NK-92 (cell line): ENCODE results near the gene TMTC2.

ENCODE experiments used
- DNase-seq: peaks from one replicate; lab custom pipeline; 2025; ENCODE audit not compliant: unreplicated experiment; lab: John Stamatoyannopoulos, UW

The TMTC2 gene

DNA sequence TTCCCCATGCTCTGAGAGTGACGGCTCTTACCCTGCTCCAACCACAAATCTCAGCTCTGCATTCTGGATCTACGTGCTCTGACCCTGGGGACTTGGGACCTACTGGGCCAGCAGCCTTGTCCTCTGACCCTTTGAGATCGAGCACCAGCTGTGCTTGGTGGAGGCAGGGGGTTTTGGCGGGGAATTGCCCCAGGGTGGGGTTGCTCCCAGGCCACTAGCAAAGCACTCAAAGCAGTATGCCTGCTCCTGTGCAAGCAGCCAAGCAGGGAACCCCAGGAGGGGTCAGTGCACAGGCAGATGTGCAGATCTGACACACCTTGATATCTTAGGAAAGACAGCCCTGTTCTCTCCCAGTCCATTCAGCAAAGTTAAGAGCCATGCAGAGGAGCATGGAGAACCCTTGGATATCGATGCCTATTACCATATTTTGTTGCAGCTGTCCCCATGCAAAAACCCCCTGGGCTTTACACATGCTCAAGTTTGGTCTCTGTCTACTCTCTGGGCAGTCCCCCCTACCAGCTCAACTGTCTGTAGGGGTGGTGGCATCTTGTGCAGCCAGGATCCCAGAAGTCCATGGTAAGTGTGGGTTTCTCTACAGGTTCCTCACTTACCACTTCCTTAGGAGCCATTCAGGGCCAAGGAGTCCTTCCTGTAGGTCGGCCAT lies 319.0 kb downstream of the TMTC2 start:
- no peak for DNase-seq

DNA sequence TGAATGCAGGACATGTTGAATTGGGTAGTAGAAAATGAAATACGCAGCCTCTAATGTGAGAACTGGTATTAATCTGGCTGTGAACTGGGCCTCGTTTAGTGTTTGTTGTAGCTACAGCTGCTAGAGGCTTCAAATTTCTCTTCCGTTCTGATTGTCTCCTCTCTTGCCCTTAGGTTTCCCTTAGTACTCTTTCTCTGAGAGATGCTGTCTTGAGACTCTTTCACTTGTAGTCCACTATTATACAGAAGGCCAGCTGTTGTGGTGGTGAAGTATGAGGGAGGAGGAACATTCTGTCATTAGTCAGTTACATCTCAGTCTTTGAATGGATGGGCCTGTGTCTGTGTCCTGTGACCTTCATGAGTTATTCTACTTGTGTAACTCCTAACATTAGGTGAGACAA lies 322.0 kb downstream of the TMTC2 start:
- DNase-seq = no peak

- no peak for DNase-seq
These were observed 323.6 kb downstream of the TMTC2 start for GRCh38 chr12:83010169-83010804.

DNA sequence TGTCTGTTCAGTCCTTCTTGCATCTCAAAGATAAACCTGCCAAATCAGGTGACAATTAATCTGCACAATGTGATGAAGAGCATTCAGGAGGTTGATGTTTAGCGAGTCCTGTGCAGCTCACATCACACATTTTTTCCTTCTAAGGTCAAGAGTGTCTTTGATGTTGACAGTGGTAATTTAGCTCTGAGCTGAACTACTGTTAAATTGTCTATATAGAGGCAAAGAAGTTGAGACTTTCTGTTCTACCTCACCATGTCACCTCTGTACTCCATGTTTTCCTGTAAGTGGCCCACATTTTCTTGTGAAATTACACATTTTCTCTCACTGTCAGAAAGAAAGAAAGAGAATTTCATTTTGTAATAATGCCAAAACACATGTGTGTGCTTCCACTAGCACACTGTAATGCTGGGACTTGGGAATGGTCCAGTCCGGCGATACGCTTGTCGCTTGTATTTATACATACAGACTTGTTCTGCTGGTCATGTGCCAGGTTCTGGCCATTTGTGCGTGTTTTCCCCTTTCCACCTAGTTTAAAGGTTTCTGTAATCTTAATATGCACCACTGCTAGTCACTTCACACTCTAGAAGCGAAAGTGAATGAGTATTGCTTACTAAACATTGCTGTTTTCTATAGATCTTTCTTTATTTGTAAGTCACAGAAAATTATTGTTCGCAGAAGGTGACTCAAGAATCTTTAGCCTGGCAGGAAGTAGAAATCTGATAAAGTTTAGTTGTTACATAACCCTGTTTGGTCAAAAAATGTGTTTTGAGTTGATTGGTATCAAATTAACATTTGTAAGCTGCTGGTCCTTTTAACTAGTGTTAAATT lies 328.9 kb downstream of the TMTC2 start:
- DNase-seq = no peak

- no peak for DNase-seq
These were observed 329.6 kb downstream of the TMTC2 start for GRCh38 chr12:83016218-83016835.

DNA sequence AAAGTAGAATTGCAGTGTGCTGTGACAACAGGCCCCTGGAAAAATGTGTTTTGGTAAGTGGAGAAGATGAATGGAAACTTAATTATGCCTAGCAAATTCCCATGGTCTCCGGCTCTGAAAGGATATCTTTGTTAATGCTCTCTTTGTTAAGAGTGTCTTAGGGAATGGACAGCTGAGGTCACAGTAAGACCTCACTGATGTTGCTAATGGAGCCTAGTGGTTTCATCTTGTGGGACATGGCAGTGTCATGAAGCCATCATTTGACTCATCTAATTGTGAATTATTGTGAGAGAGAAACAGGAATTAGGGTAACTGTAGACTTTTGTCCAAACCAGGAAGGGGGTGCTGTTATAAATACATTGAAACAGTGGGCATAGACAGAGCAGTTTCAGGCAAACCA lies 330.3 kb downstream of the TMTC2 start:
- no peak for DNase-seq

DNA sequence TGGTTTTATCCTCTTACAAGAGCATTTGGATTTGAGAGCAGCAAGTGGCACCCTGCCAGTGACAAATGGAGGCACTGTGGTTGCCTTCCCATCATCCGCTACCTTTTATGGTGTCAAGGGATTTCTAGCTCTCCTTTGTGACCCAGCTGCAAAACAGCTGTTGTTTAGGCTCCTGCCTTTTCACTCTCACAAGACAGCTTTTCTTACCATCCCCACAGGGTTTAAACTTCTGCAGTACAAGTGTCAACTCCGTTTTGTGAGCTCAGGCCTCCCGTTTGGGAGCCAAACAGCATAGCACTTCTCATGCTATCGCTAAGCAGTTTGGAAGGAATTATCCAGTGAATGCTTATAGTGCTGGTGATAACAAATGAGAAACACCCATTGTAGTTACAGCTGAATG lies 331.4 kb downstream of the TMTC2 start:
- no peak for DNase-seq

DNA sequence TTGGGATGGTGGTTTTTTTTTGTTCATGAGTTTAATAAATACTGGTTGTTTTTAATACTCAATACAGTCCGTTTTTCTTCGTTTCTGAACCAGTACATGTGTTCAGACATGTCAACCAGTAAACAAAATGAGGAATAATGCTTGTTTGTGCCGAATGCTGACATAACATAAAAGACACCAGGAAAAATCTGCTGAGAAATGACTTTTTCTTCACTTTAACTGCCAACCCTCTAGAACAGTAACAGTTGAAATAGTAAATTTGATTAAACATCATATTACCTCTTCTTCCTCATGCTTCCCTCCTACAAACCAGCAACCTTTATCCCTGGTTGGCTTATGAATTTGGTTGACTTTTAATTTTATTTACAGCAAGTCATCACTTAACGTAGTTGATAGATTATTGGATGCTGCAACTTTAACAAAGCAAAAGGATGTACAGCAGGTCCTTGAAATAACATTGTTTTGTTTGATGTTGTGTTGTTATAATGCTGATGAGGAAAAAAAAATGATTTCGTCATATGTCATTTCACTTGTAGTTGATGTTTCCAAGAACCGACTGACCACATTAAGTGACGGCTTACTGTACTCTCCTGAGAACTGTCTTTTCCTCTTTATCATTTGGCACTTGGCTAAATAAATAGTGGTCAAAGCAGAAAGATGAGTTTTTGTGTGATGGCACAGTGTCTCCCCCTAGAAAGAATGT lies 340.5 kb downstream of the TMTC2 start:
- DNase-seq = no peak

GRCh38 chr12:83031196-83031595 lies 344.5 kb downstream of the TMTC2 start:
- DNase-seq = no peak

DNA sequence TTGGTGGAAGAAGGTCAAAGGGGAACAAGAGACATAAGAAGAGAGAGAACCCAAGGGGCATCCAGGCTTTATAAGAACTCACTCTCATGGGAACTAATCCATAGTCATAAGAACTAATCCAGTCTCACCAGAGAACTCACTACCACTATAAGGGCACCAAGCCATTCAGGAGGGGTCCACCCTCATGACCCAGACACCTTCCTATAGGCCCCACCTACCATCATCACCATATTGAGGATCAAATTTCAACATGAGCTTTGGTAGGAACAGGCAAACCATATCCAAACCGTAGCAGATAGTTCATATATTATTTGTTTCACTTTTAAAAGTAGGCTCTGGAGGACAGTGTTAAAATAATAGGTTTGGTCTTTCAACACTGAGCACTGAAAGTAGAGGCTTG lies 350.1 kb downstream of the TMTC2 start:
- no peak for DNase-seq

GRCh38 chr12:83039413-83039812 lies 352.7 kb downstream of the TMTC2 start:
- DNase-seq = no peak

DNA sequence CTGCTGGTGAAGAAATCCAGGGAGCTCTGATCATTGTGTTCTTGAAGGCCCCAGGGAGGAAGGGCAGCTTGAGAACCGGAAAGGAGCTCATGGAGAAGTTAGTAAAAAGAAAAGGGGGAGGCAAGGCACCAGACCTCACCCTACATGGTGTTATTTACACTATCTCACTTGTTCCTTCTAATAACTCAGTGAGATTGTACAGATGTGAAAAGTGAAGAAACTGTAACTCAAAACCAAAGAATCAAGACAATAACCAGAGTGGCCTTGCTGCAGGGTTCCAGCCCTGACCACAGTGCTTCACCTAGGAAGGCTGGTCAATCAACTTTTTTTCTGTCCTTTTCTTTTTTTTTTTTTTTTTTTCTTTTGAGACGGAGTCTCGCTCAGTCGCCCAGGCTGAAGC lies 353.6 kb downstream of the TMTC2 start:
- no peak for DNase-seq

DNA sequence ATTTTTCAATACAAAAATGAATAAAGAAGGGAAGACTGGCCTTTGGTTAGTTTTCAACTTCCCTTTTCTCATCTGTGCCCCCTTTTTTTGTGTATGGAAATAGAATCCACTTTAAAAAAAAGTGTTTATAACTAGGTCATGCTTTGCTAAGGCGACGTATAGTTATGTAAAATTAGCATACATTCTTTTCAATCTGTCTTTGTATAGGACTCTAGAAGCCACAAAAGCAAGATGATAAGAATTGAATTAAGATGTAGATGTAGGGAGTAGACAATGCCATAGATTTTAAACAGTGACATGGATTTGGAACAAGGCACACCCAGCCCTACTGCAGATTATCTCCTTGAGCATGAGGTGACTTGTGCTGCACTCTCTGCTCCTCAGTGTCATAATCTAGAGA lies 354.3 kb downstream of the TMTC2 start:
- DNase-seq = no peak

DNA sequence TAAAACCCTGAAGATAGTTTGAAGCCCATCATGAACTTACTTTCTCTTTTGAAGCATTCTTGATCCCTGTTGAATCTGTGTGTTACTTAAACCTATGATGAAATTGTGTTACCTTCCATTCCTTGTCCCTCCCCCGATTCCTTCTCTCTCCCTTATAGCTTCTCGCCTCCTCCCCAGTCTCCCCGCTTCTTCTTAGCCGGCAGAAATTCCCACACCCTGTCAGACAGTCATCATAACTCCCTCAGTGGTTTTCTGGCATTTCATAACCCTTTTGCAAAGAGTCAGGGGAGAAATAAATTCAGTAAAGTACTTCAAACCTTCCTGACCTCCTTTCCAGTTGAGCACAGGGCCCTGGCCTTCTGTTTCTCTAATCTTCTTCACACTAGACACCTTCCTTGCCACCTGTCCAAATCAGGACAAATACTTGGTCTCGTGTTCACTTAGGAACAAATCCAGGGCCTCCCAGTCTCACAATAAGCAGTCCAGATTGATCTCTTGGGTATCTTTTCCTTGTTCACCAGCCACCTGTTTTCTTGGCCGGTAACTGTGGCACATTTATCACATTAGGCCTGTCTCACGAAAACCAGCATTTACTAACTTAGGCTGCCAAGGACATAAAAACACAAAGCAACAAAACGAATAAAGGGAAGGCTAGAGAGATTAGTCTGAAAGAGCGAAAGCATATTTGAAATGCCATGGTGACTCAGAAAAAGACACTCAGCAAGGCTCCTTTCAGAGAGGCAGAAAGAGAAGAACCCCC lies 355.9 kb downstream of the TMTC2 start:
- no peak for DNase-seq

DNA sequence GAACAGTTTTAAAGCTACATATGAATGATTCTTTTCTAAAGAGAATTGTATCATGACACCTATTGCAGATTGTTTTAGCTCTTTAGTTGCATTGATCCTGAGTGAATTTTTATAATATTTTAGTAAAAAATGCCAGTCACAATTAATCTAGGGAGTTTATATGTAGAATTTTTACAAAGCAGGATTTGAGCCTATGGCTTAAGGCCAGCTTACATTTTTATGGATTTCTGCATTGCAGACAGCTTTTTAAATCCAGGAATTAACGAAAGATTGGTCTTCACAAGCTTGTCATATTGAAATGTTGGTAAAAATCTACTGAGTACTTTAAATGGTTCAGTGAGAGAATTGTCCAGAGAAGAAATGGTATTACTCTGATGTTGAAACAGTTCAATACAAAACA lies 358.0 kb downstream of the TMTC2 start:
- no peak for DNase-seq

DNA sequence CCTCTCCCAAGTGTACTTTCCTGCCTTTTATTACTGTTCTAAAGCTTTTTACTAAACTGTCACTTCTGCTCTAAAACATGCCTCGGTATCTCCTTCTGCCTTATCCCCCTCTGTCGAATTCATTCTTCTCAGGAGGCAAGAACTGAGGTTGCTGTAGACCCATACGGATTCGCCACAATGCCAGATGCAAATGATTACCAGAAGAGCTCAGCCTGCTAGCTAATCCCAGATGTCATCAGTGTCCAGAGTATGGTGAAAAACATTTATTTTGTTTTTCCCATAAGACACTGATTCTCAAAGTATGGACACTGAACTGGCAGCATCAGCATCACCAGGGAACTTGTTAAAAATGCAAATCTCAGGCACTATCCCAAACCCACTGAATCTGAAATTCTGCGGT lies 359.3 kb downstream of the TMTC2 start:
- no peak for DNase-seq

DNA sequence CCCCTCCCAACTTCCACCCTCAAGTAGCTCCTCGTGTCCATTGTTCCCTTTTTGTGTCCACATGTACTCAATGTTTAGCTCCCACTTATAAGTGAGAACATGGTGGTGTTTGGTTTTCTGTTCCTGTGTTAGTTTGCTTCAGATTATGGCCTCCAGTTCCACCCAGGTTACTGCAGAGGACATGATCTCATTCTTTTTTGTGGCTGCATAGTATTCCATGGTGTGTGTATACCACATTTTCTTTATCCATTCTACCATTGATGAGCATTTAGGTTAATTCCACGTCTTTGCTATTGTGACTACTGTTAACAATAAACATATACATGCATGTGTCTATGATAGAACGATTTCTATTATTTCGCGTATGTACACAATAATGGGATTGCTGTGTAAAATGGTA lies 362.6 kb downstream of the TMTC2 start:
- no peak for DNase-seq

- DNase-seq = no peak
These were observed 366.3 kb downstream of the TMTC2 start for GRCh38 chr12:83052890-83053541.

GRCh38 chr12:83057436-83057835 lies 370.7 kb downstream of the TMTC2 start:
- no peak for DNase-seq

- no peak for DNase-seq
These were observed 372.4 kb downstream of the TMTC2 start for GRCh38 chr12:83059107-83059506.
